Measurements from ENCODE around the gene CAMSAP2. TPM values are rescaled to one million over a fixed set of nuclear protein-coding genes. Genes with fewer than 3 reads are reported as not detected.

Gene CAMSAP2
- total RNA-seq, 1 experiment from 2014 or later = 28.6 TPM

DNA sequence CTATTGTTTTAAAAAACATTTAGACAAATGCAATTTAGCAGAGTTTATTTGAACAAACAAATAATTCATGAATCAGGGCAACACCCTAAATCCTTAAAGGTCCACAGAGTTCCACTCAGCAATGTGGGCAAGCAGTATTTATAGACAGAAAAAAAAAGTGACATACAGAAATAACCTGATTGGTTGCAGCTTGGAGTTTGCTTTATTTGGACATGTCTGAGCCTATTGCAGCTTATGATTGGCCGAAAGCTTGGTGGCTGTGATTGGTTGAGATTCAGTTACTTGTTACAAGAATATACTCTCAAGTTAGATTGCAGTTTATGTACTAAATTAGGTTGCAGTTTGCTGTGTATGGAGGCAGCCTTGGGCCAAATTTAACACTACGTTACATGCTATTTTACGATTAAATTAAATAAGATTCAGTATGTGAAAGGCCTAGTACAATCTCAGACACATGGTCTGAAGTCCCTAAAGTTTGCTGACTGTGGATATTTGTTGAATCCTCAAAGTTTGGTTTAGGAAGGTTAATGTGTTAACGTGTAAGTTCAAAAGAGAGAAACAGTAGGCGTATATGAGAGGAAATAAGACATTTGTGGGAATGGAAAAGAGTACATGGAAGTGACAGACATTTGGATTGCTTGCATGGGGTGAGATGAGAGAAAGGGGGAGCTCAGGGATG, 6.9 kb upstream of the CAMSAP2 start:
- POLR2A ChIA-PET (ENCODE audit: unreplicated experiment) = no interaction called here
- no peaks in the 10 kb centered on the region for H3K9me2 ChIP-seq (replicated peaks; ENCODE audit: low read length)

GRCh38 chr1:200732438-200732837, 6.3 kb upstream of the CAMSAP2 start:
- Histone ChIP-seq H3K79me2 (ENCODE audit: low read length) (no peaks in the 10 kb centered on the region), H3K27ac (ENCODE audit: low read length) (no peak overlapping the region), H3K4me3 (ENCODE audit: low read length) (no peak overlapping the region), H3K36me3 (ENCODE audit: low read depth, low read length) (no peaks in the 10 kb centered on the region), H4K20me1 (ENCODE audit: low read length) (no peaks in the 10 kb centered on the region), H3K9me3 (ENCODE audit: low read length) (no peaks in the 10 kb centered on the region), H2AFZ (ENCODE audit: low read length) (no peak overlapping the region), H3K4me2 (ENCODE audit: low read length) (no peak overlapping the region), H3K27me3 (ENCODE audit: low read length) (no peaks in the 10 kb centered on the region), H3K9ac (ENCODE audit: low read length) (no peak overlapping the region), H3K4me1 (ENCODE audit: insufficient read depth, low read length) (peaks cover 11% of the 10 kb centered on the region), H3K9me2 (replicated peaks; ENCODE audit: low read length) (no peaks in the 10 kb centered on the region), H3F3A (ENCODE audit: low read length, unreplicated experiment) (no peaks in the 10 kb centered on the region)
- no peak for ATAC-seq
- no peak for DNase-seq
- CTCF ChIA-PET = no interaction called here
- POLR2A ChIA-PET (ENCODE audit: unreplicated experiment) = no interaction called here
- BruUV-seq (replicated peaks) = no TSS peak
- intact Hi-C loops (cut with micrococcal nuclease) = no loop called here
- TF ChIP-seq EZH2phosphoT487 (IDR thresholded peaks at IDR 0.05; ENCODE audit: borderline replicate concordance, low read length) = no peak
- TF ChIP-seq EZH2 (IDR thresholded peaks at IDR 0.05; ENCODE audit: low read length, unreplicated experiment) = no peak
- TF ChIP-seq, protein P1, sequence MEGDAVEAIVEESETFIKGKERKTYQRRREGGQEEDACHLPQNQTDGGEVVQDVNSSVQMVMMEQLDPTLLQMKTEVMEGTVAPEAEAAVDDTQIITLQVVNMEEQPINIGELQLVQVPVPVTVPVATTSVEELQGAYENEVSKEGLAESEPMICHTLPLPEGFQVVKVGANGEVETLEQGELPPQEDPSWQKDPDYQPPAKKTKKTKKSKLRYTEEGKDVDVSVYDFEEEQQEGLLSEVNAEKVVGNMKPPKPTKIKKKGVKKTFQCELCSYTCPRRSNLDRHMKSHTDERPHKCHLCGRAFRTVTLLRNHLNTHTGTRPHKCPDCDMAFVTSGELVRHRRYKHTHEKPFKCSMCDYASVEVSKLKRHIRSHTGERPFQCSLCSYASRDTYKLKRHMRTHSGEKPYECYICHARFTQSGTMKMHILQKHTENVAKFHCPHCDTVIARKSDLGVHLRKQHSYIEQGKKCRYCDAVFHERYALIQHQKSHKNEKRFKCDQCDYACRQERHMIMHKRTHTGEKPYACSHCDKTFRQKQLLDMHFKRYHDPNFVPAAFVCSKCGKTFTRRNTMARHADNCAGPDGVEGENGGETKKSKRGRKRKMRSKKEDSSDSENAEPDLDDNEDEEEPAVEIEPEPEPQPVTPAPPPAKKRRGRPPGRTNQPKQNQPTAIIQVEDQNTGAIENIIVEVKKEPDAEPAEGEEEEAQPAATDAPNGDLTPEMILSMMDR (conservative IDR thresholded peaks at IDR 0.05; ENCODE audit: low read depth, low read length) = no peak

More for the DNA sequence above, 6.9 kb upstream of the CAMSAP2 start:
- no peak overlapping the region for H3K4me3 ChIP-seq (ENCODE audit: low read length)
- DNase-seq (no peak), ATAC-seq (no peak)
- peaks cover 11% of the 10 kb centered on the region for H3K4me1 ChIP-seq (ENCODE audit: insufficient read depth, low read length)
- H3K36me3 ChIP-seq (ENCODE audit: low read depth, low read length) = no peaks in the 10 kb centered on the region
- CTCF ChIA-PET = no interaction called here
- no peak overlapping the region for H3K4me2 ChIP-seq (ENCODE audit: low read length)
- H3F3A ChIP-seq (ENCODE audit: low read length, unreplicated experiment) = no peaks in the 10 kb centered on the region
- BruUV-seq (replicated peaks) = no TSS peak
- no peaks in the 10 kb centered on the region for H3K9me3 ChIP-seq (ENCODE audit: low read length)
- H3K9ac ChIP-seq (ENCODE audit: low read length) = no peak overlapping the region
- no peaks in the 10 kb centered on the region for H3K79me2 ChIP-seq (ENCODE audit: low read length)
- no peak for TF ChIP-seq EZH2 (IDR thresholded peaks at IDR 0.05; ENCODE audit: low read length, unreplicated experiment)
- TF ChIP-seq, protein P1 (conservative IDR thresholded peaks at IDR 0.05; ENCODE audit: low read depth, low read length) = no peak
- no peak for TF ChIP-seq EZH2phosphoT487 (IDR thresholded peaks at IDR 0.05; ENCODE audit: borderline replicate concordance, low read length)
- intact Hi-C loops (cut with micrococcal nuclease) = no loop called here
- H3K27me3 ChIP-seq (ENCODE audit: low read length) = no peaks in the 10 kb centered on the region
- no peaks in the 10 kb centered on the region for H4K20me1 ChIP-seq (ENCODE audit: low read length)
- H2AFZ ChIP-seq (ENCODE audit: low read length) = no peak overlapping the region; the same call in 1 of the 2 replicates
- H3K27ac ChIP-seq (ENCODE audit: low read length) = no peak overlapping the region

- Histone ChIP-seq H3K79me2 (ENCODE audit: low read length) (no peaks in the 10 kb centered on the region), H3K4me1 (ENCODE audit: insufficient read depth, low read length) (peaks cover 19% of the 10 kb centered on the region), H3K9me3 (ENCODE audit: low read length) (no peaks in the 10 kb centered on the region), H4K20me1 (ENCODE audit: low read length) (no peaks in the 10 kb centered on the region), H2AFZ (ENCODE audit: low read length) (peak overlapping the region; percentile 60), H3K27ac (ENCODE audit: low read length) (peak overlapping the region; percentile 41), H3F3A (ENCODE audit: low read length, unreplicated experiment) (no peaks in the 10 kb centered on the region), H3K9ac (ENCODE audit: low read length) (no peak overlapping the region), H3K9me2 (replicated peaks; ENCODE audit: low read length) (no peaks in the 10 kb centered on the region), H3K36me3 (ENCODE audit: low read depth, low read length) (no peaks in the 10 kb centered on the region), H3K4me3 (ENCODE audit: low read length) (no peak overlapping the region), H3K27me3 (ENCODE audit: low read length) (no peaks in the 10 kb centered on the region), H3K4me2 (ENCODE audit: low read length) (peak overlapping the region; percentile 38)
- peak; percentile 94 for DNase-seq
- intact Hi-C loops (cut with micrococcal nuclease) = no loop called here
- BruUV-seq (replicated peaks) = no TSS peak
- CTCF ChIA-PET = no interaction called here
- TF ChIP-seq EZH2phosphoT487 (IDR thresholded peaks at IDR 0.05; ENCODE audit: borderline replicate concordance, low read length) = no peak
- no peak for TF ChIP-seq EZH2 (IDR thresholded peaks at IDR 0.05; ENCODE audit: low read length, unreplicated experiment)
- TF ChIP-seq, protein P1 (conservative IDR thresholded peaks at IDR 0.05; ENCODE audit: low read depth, low read length) = no peak
- ATAC-seq = peak; percentile 54
- POLR2A ChIA-PET (ENCODE audit: unreplicated experiment) = interaction anchor here (0.6 to 0.8 kb wide), 2 partner anchors 64 to 482 kb away, joined by 4 to 5 read pairs; partner anchors contain the start of gene DDX59
Measured at GRCh38 chr1:200733907-200734306, 4.8 kb upstream of the CAMSAP2 start.
